HepG2 (cell line): ENCODE data around the gene GRIK2. TPM values are rescaled to one million over a fixed set of nuclear protein-coding genes. Genes with fewer than 3 reads are reported as not detected.

Source experiments
- ATAC-seq: fragments of 200-7000 bp; cut with Tn5 transposase; 3 replicates; pipeline ENCODE4 v1.9.1; 2020; ENCODE audit warnings: mild to moderate bottlenecking, moderate library complexity
- BruUV-seq: library from RNA; stranded (reverse); fragments of 400-500 nt; replicated peaks from 2 replicates; lab custom pipeline; 2021; lab: Mats Ljungman, UMichigan
- CTCF ChIA-PET: fragments of 300-600 bp; formaldehyde crosslinking; extraction: SDS; loops from one replicate; lab custom pipeline; 2021; ENCODE audit warnings: low total read pairs, inconsistent platforms, low intra/inter-chr PET ratio; lab: Yijun Ruan, JAX
- POLR2A ChIA-PET: fragments of 350-600 bp; sonication (Branson Sonifier 250); formaldehyde crosslinking; loops from one replicate; lab custom pipeline; 2020; ENCODE audit warnings: antibody characterized with exemption, inconsistent platforms; lab: Yijun Ruan, JAX
- DNase-seq: peaks from one replicate; pipeline ENCODE4 v3.0.0-alpha.2; 2015; ENCODE audit warnings: low spot score
- FAIRE-seq: peaks from 3 replicates; lab custom pipeline; 2011; peaks lifted over from hg19 to GRCh38; lab: Jason Lieb, UNC
- H2AFZ ChIP-seq: one replicate; pipeline ENCODE4 v1.6.1; 2011; ENCODE audit warnings: low read length, inconsistent platforms
- H3K27ac ChIP-seq: fragments of 300-600 bp; 3 replicates; pipeline ENCODE4 v1.8.0; 2011; ENCODE audit warnings: mixed run types, mild to moderate bottlenecking, mixed read lengths, low read length, inconsistent platforms; ENCODE audit not compliant: insufficient read depth; ENCODE audit errors: extremely low read length
- H3K27me3 ChIP-seq, 2 experiments: fragments of 200-600 bp in 1 of 2; 2 replicates in 1 of 2; 3 replicates in 1 of 2; pipeline versions ENCODE4 v1.6.0 to v1.8.0; 2011; ENCODE audit warnings: low read length in 2 of 2, mild to moderate bottlenecking in 2 of 2, moderate library complexity in 2 of 2, inconsistent platforms in 1 of 2; ENCODE audit not compliant: insufficient read depth in 2 of 2, control insufficient read depth in 1 of 2
- H3K36me3 ChIP-seq, 2 experiments: fragments of 200-600 bp in 1 of 2; replicated peaks in 1 of 2; 2 replicates in 1 of 2; 3 replicates in 1 of 2; pipeline versions ENCODE4 v1.5.1 to v1.8.0; 2011; ENCODE audit warnings: low read length in 2 of 2, inconsistent platforms in 1 of 2; ENCODE audit not compliant: insufficient read depth in 2 of 2, control insufficient read depth in 1 of 2
- H3K4me1 ChIP-seq: 2 replicates; pipeline ENCODE4 v1.5.1; 2012; ENCODE audit warnings: low read length, inconsistent platforms; ENCODE audit not compliant: insufficient read depth
- H3K4me2 ChIP-seq: 2 replicates; pipeline ENCODE4 v1.6.0; 2011; ENCODE audit warnings: low read depth, low read length, inconsistent platforms
- H3K4me3 ChIP-seq, 3 experiments: fragments of 200-600 bp in 1 of 3; sonication (generic), shearing (Covaris generic) in 1 of 3; replicated peaks in 1 of 3; 2 replicates each; pipeline ENCODE4 v1.5.1; 2011 to 2016; ENCODE audit warnings: low read length in 3 of 3, inconsistent platforms in 2 of 3, low read depth in 2 of 3, mild to moderate bottlenecking in 2 of 3, control low read depth in 1 of 3, mixed read lengths in 1 of 3; ENCODE audit not compliant: insufficient read depth in 1 of 3
- H3K79me2 ChIP-seq: one replicate; pipeline ENCODE4 v1.6.1; 2011; ENCODE audit warnings: low read length, inconsistent platforms; ENCODE audit not compliant: insufficient read depth
- H3K9ac ChIP-seq: 2 replicates; pipeline ENCODE4 v1.6.0; 2011; ENCODE audit warnings: mild to moderate bottlenecking, low read depth, low read length, inconsistent platforms; ENCODE audit not compliant: insufficient read depth
- H3K9me3 ChIP-seq: 2 replicates; pipeline ENCODE4 v1.5.1; 2012; ENCODE audit warnings: mild to moderate bottlenecking, low read length
- H4K20me1 ChIP-seq: 2 replicates; pipeline ENCODE4 v1.6.0; 2011; ENCODE audit warnings: inconsistent platforms, mild to moderate bottlenecking, low read length, moderate library complexity; ENCODE audit not compliant: insufficient read depth
- JUNB ChIP-seq: sonication (generic); formaldehyde crosslinking; IDR thresholded peaks from 2 replicates; pipeline ENCODE4 v1.8.0; 2022; ENCODE audit warnings: missing genetic modification reagents, mild to moderate bottlenecking, borderline replicate concordance
- SUZ12 ChIP-seq: fragments of 150-350 bp; IDR thresholded peaks from 2 replicates; pipeline ENCODE4 v1.6.1; 2014; ENCODE audit warnings: low read depth, low read length
- ZKSCAN5 ChIP-seq: sonication (generic); formaldehyde crosslinking; IDR thresholded peaks from 2 replicates; pipeline ENCODE4 v1.5.1; 2020; ENCODE audit warnings: mild to moderate bottlenecking, missing genetic modification reagents
- ZNF432 ChIP-seq: sonication (generic); formaldehyde crosslinking; IDR thresholded peaks from 2 replicates; pipeline ENCODE4 v1.5.0; 2020; ENCODE audit warnings: missing genetic modification reagents, mild to moderate bottlenecking, borderline replicate concordance
- ZNF577 ChIP-seq: sonication (generic); formaldehyde crosslinking; IDR thresholded peaks from 2 replicates; pipeline ENCODE4 v1.4.0; 2020; ENCODE audit warnings: mild to moderate bottlenecking, low read depth, missing genetic modification reagents, borderline replicate concordance
- WGBS: methylation state at CpG from one replicate; pipeline ENCODE4 v1.1.6; 2017; ENCODE audit warnings: low lambda C conversion rate; 5-methylcytosine and 5-hydroxymethylcytosine counted together
- in situ Hi-C: cut with HindIII; loops from 2 replicates; pipeline ENCODE4 v1.10.0; 2017; ENCODE audit warnings: low pct_unique_long_range_greater_than_20kb; ENCODE audit not compliant: extremely low pct_ligation_motif_present
- intact Hi-C: fragments of 100-400 bp; cut with micrococcal nuclease; formaldehyde crosslinking; loops from one replicate; pipeline ENCODE4 v1.10.0; 2022; ENCODE audit not compliant: unreplicated experiment
- polyA plus RNA-seq, 8 experiments: library from polyadenylated mRNA; depleted of rRNA in 3 of 8; stranded (reverse) in 7 of 8; unstranded in 1 of 8; fragments of >200 nt; fragmentation: Illumina TruSeq in 4 of 8; extraction: Trizol in 4 of 8; gene quantifications; 2 replicates each; pipeline versions ENCODE4 v1.2.1 to v1.2.3, GENCODE V29; 2011 to 2016; ENCODE audit warnings: low read depth in 4 of 8, missing spikeins in 1 of 8, mixed read lengths in 1 of 8; ENCODE audit not compliant: insufficient read depth in 1 of 8
- total RNA-seq, 5 experiments: library from RNA; depleted of rRNA; stranded (reverse); fragments of >200 nt; fragmentation: Illumina TruSeq; extraction: Trizol; gene quantifications; 2 replicates each; pipeline ENCODE4 v1.2.3, GENCODE V29; 2016; ENCODE audit warnings: low read depth in 1 of 5

Gene GRIK2
- total and polyA plus RNA-seq, 2 of the 13 experiments (the other 11 are each of a cell fraction or from before 2014, with no cell fraction given), result not detected

- Histone ChIP-seq H2AFZ (no peak overlapping the region), H3K9ac (no peak overlapping the region), H3K79me2 (no peaks in the 10 kb centered on the region), H3K4me3 (no peak overlapping the region), H3K27me3 (no peaks in the 10 kb centered on the region), H3K9me3 (no peaks in the 10 kb centered on the region), H3K4me1 (no peaks in the 10 kb centered on the region), H3K4me2 (no peak overlapping the region), H3K36me3 (no peaks in the 10 kb centered on the region), H3K27ac (no peak overlapping the region), H4K20me1 (no peaks in the 10 kb centered on the region)
- POLR2A ChIA-PET, result no interaction called here
- no TSS peak for BruUV-seq
- no peak for TF ChIP-seq ZNF577 (CRISPR knock-in tag)
- no peak for DNase-seq
- in situ Hi-C loops (no loop called here), intact Hi-C loops (no loop called here)
- no peak for FAIRE-seq
- CTCF ChIA-PET, result no interaction called here
- ATAC-seq, result no peak
Measured at GRCh38 chr6:101994521-101994920, 601.0 kb downstream of the GRIK2 start.

GRCh38 chr6:102015431-102015830, 621.9 kb downstream of the GRIK2 start:
- H3K27ac ChIP-seq, result no peak overlapping the region
- H3K9me3 ChIP-seq, result no peaks in the 10 kb centered on the region
- ATAC-seq (no peak), DNase-seq (no peak), FAIRE-seq (no peak)
- H3K27me3 ChIP-seq, result no peaks in the 10 kb centered on the region
- H3K4me3 ChIP-seq, result no peak overlapping the region
- intact Hi-C loops, result no loop called here
- TF ChIP-seq ZNF432, result no peak
- no peak for TF ChIP-seq ZKSCAN5 (CRISPR knock-in tag)
- TF ChIP-seq JUNB (CRISPR knock-in tag), result no peak
- no peak for TF ChIP-seq ZNF577 (CRISPR knock-in tag)
- no peak for TF ChIP-seq SUZ12
- no peak overlapping the region for H3K4me2 ChIP-seq
- no peaks in the 10 kb centered on the region for H3K79me2 ChIP-seq
- no peak overlapping the region for H3K9ac ChIP-seq
- in situ Hi-C loops, result no loop called here
- no peaks in the 10 kb centered on the region for H4K20me1 ChIP-seq
- H3K36me3 ChIP-seq, result no peaks in the 10 kb centered on the region
- no TSS peak for BruUV-seq
- CTCF ChIA-PET, result no interaction called here
- 0% methylated on average over 3 of the region's 4 CpGs for WGBS
- H2AFZ ChIP-seq, result no peak overlapping the region
- POLR2A ChIA-PET, result no interaction called here
- no peaks in the 10 kb centered on the region for H3K4me1 ChIP-seq
